ENCODE data around the gene SRPRB.

Gene SRPRB

DNA sequence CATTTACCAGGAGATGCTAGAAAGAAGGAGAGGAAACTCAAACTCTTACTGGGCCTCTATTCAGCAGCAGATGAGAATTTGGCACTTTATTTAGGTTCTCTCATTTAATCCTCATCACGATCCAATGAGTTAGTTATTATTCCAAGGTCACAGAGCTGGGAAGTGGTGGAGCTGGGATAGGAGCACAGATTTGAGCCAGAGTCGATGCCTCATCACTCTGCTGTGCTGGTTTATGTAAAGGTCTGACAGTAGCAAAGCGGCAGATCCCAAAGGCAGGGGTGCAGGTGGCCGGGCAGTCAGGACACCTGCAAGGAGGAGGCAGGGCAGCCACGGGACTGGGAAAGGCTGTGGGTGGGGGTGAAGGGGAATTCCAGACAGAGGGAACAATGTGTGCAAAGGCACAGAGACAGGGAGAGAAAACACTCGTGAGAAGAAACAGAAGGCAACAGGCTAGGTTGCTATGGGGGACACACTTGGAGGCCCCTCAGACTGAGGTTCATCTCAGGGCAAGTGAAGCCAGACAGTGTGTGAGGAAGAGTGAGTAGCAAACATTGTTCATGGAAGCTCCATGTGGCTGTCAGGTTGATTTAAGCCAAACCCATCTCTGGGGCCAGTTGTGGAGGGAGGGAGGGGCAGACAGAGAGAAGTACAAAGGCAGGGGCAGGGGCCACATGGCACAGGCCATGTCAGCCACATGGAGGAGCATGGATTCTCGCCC lies 63.3 kb downstream of the SRPRB start:
- no peak for DNase-seq (ENCODE audit: low spot score)

DNA sequence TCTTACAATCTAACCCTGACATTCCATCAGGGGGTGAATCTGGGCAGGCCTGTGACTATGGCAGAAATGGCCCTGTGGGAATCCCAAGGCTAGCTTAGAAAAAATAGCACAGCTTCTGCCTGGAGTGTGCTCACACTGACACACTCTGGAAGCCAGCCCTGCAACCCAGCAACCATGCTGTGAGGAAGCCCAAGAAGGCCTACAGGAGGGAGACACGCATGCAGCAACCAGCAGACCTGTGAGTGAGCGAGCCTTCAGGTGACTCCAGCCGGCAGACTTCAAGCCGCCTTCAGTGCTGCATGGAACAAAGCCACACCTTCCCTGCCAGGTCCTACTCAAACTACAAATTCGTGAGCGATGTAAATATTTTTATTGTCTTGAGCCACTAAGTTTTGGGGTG lies 64.0 kb downstream of the SRPRB start:
- no peak for DNase-seq (ENCODE audit: low spot score)

DNA sequence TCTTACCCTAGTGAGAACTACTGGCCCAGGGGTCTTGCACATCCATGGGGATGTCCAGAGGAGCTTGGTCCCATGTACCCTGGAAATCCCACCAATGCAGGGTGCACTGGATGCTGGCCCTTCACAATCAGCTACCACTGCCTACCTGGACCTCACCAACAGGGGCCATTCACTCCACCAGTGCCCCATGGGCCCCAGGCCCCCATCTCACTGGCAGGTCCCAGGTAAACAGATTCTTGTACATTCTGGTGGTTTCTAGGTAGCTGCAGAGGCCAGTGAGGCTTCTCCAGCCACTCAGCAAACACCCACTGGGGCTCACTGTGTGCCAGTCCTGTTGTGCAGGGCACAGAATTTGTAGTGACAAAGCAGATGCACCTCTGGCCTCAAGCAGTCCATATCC lies 65.2 kb downstream of the SRPRB start:
- no peak for DNase-seq (ENCODE audit: low spot score)

All from HuH-7 (cell line).